ENCODE measurements around the gene ZNF512. TPM values are rescaled to one million over a fixed set of nuclear protein-coding genes. Genes with fewer than 3 reads are reported as not detected.

The ZNF512 gene
- total and polyA plus RNA-seq, 2 donors (not counting 1 experiment from before 2014, with no cell fraction given): 33.3 to 72.3 TPM

GRCh38 chr2:27596627-27597026, 13.8 kb downstream of the ZNF512 start:
- ChIA-PET CTCF (interaction anchor here (0.9 kb wide), 1 partner anchor 809 kb away, joined by 4 read pairs; no protein-coding TSS in a partner anchor), POLR2A (no interaction called here)
- H3K4me3 Mint-ChIP-seq: no peak overlapping the region

GRCh38 chr2:27606611-27607010, 23.8 kb downstream of the ZNF512 start:
- Mint-ChIP-seq H3K9me3 (ENCODE audit: insufficient read depth) (no peaks in the 10 kb centered on the region), H3K4me1 (no peaks in the 10 kb centered on the region), H3K27ac (no peak overlapping the region), H3K4me3 (no peak overlapping the region), H3K27me3 (no peaks in the 10 kb centered on the region)
- ChIA-PET CTCF (no interaction called here), POLR2A (no interaction called here)
- H3K4me1 ChIP-seq (ENCODE audit: control insufficient read depth in 2 of 2, insufficient read depth in 2 of 2, low read length in 2 of 2): no peaks in the 10 kb centered on the region
- no peak overlapping the region for H2AFZ ChIP-seq (ENCODE audit: insufficient read depth, low read depth, low read length, poor library complexity, severe bottlenecking)
- no peak for ATAC-seq (ENCODE audit: low read depth)
- no peak overlapping the region for H3K4me3 ChIP-seq (ENCODE audit: control extremely low read depth in 1 of 5, extremely low read depth in 1 of 5, insufficient read depth in 1 of 5, low read depth in 2 of 5, low read length in 4 of 5)
- H4K20me1 ChIP-seq (ENCODE audit: control insufficient read depth, insufficient read depth, low read length, poor library complexity, severe bottlenecking): peaks cover 11% of the 10 kb centered on the region
- H3K79me2 ChIP-seq (ENCODE audit: control insufficient read depth, insufficient read depth, low read length): peaks cover 26% of the 10 kb centered on the region
- H3K27ac ChIP-seq (ENCODE audit: low read length in 2 of 2): no peak overlapping the region
- H3K36me3 ChIP-seq (replicated peaks in 1 of 2; ENCODE audit: control extremely low read depth in 1 of 2, control insufficient read depth in 1 of 2, extremely low read depth in 1 of 2, insufficient read depth in 2 of 2, low read length in 1 of 2): peaks cover 10 to 66% of the 10 kb centered on the region in 2 experiments
- no peak overlapping the region for H3K9ac ChIP-seq (ENCODE audit: low read length)
- H3K9me3 ChIP-seq (ENCODE audit: control extremely low read depth in 1 of 3, control insufficient read depth in 2 of 3, insufficient read depth in 1 of 3, low read length in 2 of 3): no peaks in the 10 kb centered on the region
- WGBS (ENCODE audit: insufficient coverage): 94% methylated on average over 2 of the region's 2 CpGs
- no peak for DNase-seq
- TF ChIP-seq EZH2 (IDR thresholded peaks at IDR 0.05; ENCODE audit: borderline replicate concordance, insufficient read depth, low read depth, low read length, poor library complexity, severe bottlenecking) (no peak), CTCF (IDR thresholded peaks at IDR 0.05) (no peak)
- no peak overlapping the region for H3K4me2 ChIP-seq (replicated peaks; ENCODE audit: low read depth, low read length, poor library complexity, severe bottlenecking)
- H3K27me3 ChIP-seq (replicated peaks in 1 of 4; ENCODE audit: control extremely low read depth in 1 of 4, control insufficient read depth in 3 of 4, insufficient read depth in 4 of 4, low read length in 3 of 4): no peaks in the 10 kb centered on the region
- intact Hi-C loops (cut with micrococcal nuclease): no loop called here

More at GRCh38 chr2:27596627-27597026, 13.8 kb downstream of the ZNF512 start:
- intact Hi-C loops (cut with micrococcal nuclease): no loop called here
- no peaks in the 10 kb centered on the region for H3K27me3 ChIP-seq (replicated peaks in 1 of 4; ENCODE audit: control extremely low read depth in 1 of 4, control insufficient read depth in 3 of 4, insufficient read depth in 4 of 4, low read length in 3 of 4)
- Mint-ChIP-seq H3K27ac (no peak overlapping the region), H3K9me3 (ENCODE audit: insufficient read depth) (peaks cover 2% of the 10 kb centered on the region), H3K4me1 (peaks cover 22% of the 10 kb centered on the region), H3K27me3 (no peaks in the 10 kb centered on the region)
- no peak for DNase-seq
- no peak overlapping the region for H2AFZ ChIP-seq (ENCODE audit: insufficient read depth, low read depth, low read length, poor library complexity, severe bottlenecking)
- peaks cover 2 to 40% (median 20%) of the 10 kb centered on the region in 3 donors for H3K9me3 ChIP-seq (ENCODE audit: control extremely low read depth in 1 of 3, control insufficient read depth in 2 of 3, insufficient read depth in 1 of 3, low read length in 2 of 3)
- H3K27ac ChIP-seq (ENCODE audit: low read length in 2 of 2): no peak overlapping the region
- ATAC-seq (ENCODE audit: low read depth): no peak
- H4K20me1 ChIP-seq (ENCODE audit: control insufficient read depth, insufficient read depth, low read length, poor library complexity, severe bottlenecking): peaks cover 89% of the 10 kb centered on the region
- no peak for TF ChIP-seq EZH2 (IDR thresholded peaks at IDR 0.05; ENCODE audit: borderline replicate concordance, insufficient read depth, low read depth, low read length, poor library complexity, severe bottlenecking)
- TF ChIP-seq CTCF (IDR thresholded peaks at IDR 0.05): no peak
- peaks cover 8 to 55% of the 10 kb centered on the region in 2 experiments for H3K36me3 ChIP-seq (replicated peaks in 1 of 2; ENCODE audit: control extremely low read depth in 1 of 2, control insufficient read depth in 1 of 2, extremely low read depth in 1 of 2, insufficient read depth in 2 of 2, low read length in 1 of 2)
- H3K4me1 ChIP-seq (ENCODE audit: control insufficient read depth in 2 of 2, insufficient read depth in 2 of 2, low read length in 2 of 2): no peaks in the 10 kb centered on the region
- no CpG with 5 or more reads among the region's 1 CpG for WGBS (ENCODE audit: insufficient coverage)
- no peak overlapping the region for H3K4me2 ChIP-seq (replicated peaks; ENCODE audit: low read depth, low read length, poor library complexity, severe bottlenecking)
- H3K9ac ChIP-seq (ENCODE audit: low read length): no peak overlapping the region
- no peak overlapping the region for H3K4me3 ChIP-seq (ENCODE audit: control extremely low read depth in 1 of 5, extremely low read depth in 1 of 5, insufficient read depth in 1 of 5, low read depth in 2 of 5, low read length in 4 of 5)
- peaks cover 92% of the 10 kb centered on the region for H3K79me2 ChIP-seq (ENCODE audit: control insufficient read depth, insufficient read depth, low read length)

All from B cell (primary cell).